IPS-20b (cell line): ENCODE data around the gene EPB42.

Experiments
- H3K27ac ChIP-seq: one replicate; pipeline ENCODE4 v1.5.1; 2013; ENCODE audit warnings: low read length
- H3K27me3 ChIP-seq: 2 replicates; pipeline ENCODE4 v1.6.1; 2013; ENCODE audit warnings: mild to moderate bottlenecking, low read length, inconsistent platforms; ENCODE audit not compliant: insufficient read depth
- H3K36me3 ChIP-seq: 2 replicates; pipeline ENCODE4 v1.6.1; 2013; ENCODE audit warnings: low read depth, mild to moderate bottlenecking, inconsistent platforms, low read length, moderate library complexity; ENCODE audit not compliant: insufficient read depth
- H3K4me1 ChIP-seq: 2 replicates; pipeline ENCODE4 v1.6.1; 2013; ENCODE audit warnings: mild to moderate bottlenecking, control low read depth, inconsistent platforms, low read length, moderate library complexity; ENCODE audit not compliant: insufficient read depth
- H3K4me3 ChIP-seq: 2 replicates; pipeline ENCODE4 v1.5.1; 2013; ENCODE audit warnings: mild to moderate bottlenecking, low read length, inconsistent platforms
- H3K9ac ChIP-seq: 2 replicates; pipeline ENCODE4 v1.6.1; 2013; ENCODE audit warnings: low read depth, mild to moderate bottlenecking, inconsistent platforms, low read length, moderate library complexity
- H3K9me3 ChIP-seq: 2 replicates; pipeline ENCODE4 v1.6.1; 2013; ENCODE audit warnings: mild to moderate bottlenecking, low read depth, low read length, inconsistent platforms; ENCODE audit not compliant: insufficient read depth

EPB42 gene

DNA sequence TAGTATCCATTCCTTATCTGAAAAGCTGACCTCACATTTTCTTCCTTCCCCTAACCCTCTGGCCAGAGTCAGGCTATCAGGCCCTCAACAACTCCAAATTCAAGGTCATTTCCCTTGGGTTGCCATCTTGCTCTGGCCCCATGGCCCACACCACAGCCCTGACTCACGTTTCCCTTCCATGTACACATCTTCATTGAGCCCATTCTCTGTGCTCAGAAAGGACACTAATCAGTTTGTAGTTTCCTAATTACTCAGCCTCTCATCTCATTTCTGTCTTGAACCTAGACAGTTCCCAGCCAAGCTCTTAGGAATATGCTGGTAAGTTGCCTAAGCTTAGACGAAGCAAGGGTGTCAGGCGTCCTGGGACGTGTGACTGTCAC, 31.0 kb upstream of the EPB42 start:
- no peak overlapping the region for H3K9ac ChIP-seq
- H3K4me1 ChIP-seq, result no peaks in the 10 kb centered on the region
- no peak overlapping the region for H3K27ac ChIP-seq
- no peaks in the 10 kb centered on the region for H3K36me3 ChIP-seq
- H3K9me3 ChIP-seq, result no peaks in the 10 kb centered on the region
- H3K27me3 ChIP-seq, result no peaks in the 10 kb centered on the region; the same call in 1 of the 2 replicates
- H3K4me3 ChIP-seq, result no peak overlapping the region

DNA sequence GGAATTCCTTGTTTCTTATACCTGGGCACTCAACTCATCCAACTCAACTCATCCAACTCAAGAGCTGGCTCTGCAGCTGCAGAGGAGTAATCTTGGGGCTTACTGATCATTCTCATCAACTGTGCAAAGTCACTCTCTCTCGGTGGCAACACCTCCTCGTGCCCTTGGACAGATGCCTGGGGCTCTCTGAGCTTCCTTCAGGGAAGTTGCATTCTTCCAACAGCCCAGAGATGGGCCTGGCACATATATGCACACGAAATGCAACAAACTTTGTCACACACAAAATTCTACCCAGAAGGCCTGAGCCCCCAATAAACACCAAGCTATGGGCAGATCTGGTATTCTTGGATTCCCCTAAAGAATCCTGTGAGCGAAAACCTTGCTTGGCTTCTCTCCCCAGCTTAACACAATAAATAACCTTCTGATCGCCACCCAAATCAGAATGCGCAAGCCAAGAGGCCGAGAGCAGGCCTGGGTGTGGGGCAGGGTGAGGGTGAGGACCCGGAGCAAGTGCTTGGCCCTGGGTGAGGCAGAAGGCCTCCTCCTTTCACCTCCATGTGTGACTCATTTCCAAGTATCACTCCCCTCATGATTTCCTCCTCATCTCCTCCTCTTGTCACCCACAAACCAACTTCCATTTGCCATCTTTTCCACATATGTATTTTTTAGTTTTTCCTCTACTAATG, 30.5 kb upstream of the EPB42 start:
- no peaks in the 10 kb centered on the region for H3K9me3 ChIP-seq
- H3K9ac ChIP-seq, result no peak overlapping the region
- no peak overlapping the region for H3K4me3 ChIP-seq
- no peaks in the 10 kb centered on the region; the same call in 1 of the 2 replicates for H3K27me3 ChIP-seq
- H3K4me1 ChIP-seq, result no peaks in the 10 kb centered on the region
- H3K27ac ChIP-seq, result no peak overlapping the region
- no peaks in the 10 kb centered on the region for H3K36me3 ChIP-seq

GRCh38 chr15:43250785-43251184, 30.0 kb upstream of the EPB42 start:
- Histone ChIP-seq H3K27ac (no peak overlapping the region), H3K36me3 (no peaks in the 10 kb centered on the region), H3K4me3 (no peak overlapping the region), H3K9me3 (no peaks in the 10 kb centered on the region), H3K27me3 (no peaks in the 10 kb centered on the region; the same call in 1 of the 2 replicates), H3K9ac (no peak overlapping the region), H3K4me1 (no peaks in the 10 kb centered on the region)

GRCh38 chr15:43249699-43250203, 28.9 kb upstream of the EPB42 start:
- Histone ChIP-seq H3K27ac (no peak overlapping the region), H3K4me3 (no peak overlapping the region), H3K36me3 (no peaks in the 10 kb centered on the region), H3K27me3 (no peaks in the 10 kb centered on the region; the same call in 1 of the 2 replicates), H3K9me3 (no peaks in the 10 kb centered on the region), H3K9ac (no peak overlapping the region), H3K4me1 (no peaks in the 10 kb centered on the region)

DNA sequence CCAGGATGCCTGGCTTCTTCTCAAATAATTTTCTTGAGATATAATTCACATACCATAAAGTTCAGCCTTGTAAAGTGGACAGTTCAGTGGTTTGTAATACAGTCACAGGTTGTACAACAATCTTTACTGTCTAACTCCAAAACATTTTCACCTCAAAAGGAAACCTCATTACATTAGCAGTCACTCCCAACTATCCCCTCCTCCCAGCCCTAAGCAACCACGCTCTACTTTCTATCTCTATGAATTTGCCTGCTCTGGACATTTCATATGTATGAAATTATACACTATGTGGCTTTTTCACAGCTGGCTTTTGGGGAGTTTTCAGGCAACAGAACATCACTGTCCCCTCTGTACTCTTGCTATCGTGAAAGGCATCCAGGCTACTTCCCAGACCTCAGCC, 28.4 kb upstream of the EPB42 start:
- Histone ChIP-seq H3K36me3 (no peaks in the 10 kb centered on the region), H3K27ac (no peak overlapping the region), H3K9ac (no peak overlapping the region), H3K27me3 (no peaks in the 10 kb centered on the region; the same call in 1 of the 2 replicates), H3K9me3 (no peaks in the 10 kb centered on the region), H3K4me3 (no peak overlapping the region), H3K4me1 (no peaks in the 10 kb centered on the region)

DNA sequence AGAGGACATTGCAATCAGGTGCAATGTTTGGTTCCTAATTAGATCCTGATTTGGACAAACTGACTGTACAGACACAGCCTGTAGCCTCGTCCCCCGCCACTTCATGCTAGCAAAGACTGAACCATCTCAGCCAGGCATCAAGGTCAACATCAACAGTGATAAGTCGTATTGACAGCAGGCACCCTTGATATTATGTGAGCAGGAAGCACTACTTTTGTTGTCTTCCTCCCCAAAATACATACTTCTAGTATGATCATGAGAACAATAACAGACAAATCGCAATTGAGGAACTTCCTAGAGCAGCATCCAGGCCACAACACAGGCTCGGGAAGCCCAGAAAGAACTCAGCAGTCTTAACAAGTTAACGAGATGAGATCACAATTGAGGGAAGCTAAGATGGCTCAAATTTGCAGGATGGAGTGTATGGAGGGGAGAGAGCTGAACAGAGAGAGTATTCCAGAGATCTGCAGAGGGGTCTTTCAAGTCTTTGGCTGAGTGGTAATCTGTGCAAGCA, 25.5 kb upstream of the EPB42 start:
- Histone ChIP-seq H3K27ac (no peak overlapping the region), H3K9me3 (no peaks in the 10 kb centered on the region), H3K4me1 (no peaks in the 10 kb centered on the region), H3K4me3 (no peak overlapping the region), H3K27me3 (no peaks in the 10 kb centered on the region), H3K9ac (no peak overlapping the region), H3K36me3 (no peaks in the 10 kb centered on the region)

DNA sequence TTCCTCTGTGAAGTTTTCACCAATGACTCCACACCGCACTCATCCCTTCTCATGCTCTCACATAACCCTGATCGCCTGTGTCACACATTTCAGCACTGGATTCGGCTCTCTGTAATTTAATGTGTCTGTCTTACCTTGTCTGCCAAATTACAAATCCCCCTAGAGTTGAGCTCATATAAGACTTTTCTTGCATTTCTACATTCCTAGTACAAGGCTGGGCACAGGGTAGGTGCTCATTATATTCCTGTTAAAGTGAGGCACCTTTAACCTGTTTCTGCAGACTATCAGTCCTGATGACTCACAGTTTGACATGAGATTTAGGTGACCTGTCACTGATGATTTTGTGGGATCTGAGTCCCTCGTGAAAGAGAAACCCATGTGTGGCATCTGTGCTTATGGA, 23.3 kb upstream of the EPB42 start:
- Histone ChIP-seq H3K36me3 (no peaks in the 10 kb centered on the region), H3K9me3 (no peaks in the 10 kb centered on the region), H3K4me1 (no peaks in the 10 kb centered on the region), H3K27ac (no peak overlapping the region), H3K9ac (no peak overlapping the region), H3K27me3 (no peaks in the 10 kb centered on the region), H3K4me3 (no peak overlapping the region)

DNA sequence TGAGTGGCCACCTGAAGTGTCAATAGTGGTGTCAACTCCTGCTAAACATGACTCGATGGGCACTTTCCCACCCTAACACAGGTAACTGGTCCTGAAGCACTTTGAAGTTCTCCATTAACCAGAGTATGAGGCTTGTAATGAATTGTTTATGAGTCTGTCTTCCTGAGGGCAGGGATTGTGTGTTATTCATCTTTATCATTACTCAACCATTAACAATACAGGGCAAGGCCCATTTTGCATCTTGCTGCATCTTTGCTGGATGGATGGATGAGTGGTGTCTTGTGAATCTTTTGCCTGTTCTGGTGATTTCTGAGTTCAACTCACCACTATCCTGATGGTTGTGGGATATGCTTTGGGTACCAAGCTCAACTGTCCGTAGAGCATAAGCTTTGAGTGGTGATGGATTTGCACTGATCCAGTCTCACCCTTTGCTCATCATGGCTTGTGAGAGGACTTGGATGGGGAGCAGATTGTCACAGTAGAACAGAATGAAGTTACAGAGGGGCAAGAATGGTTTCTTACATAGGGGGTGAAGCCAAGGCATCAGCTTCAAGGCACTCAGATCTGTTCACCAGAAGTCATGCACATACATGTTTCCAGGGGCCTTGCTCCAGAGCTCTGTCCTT, 22.3 kb upstream of the EPB42 start:
- H3K27ac ChIP-seq, result no peak overlapping the region
- H3K36me3 ChIP-seq, result no peaks in the 10 kb centered on the region
- no peak overlapping the region for H3K9ac ChIP-seq
- H3K9me3 ChIP-seq, result no peaks in the 10 kb centered on the region
- no peaks in the 10 kb centered on the region; the same call in 1 of the 2 replicates for H3K27me3 ChIP-seq
- H3K4me3 ChIP-seq, result no peak overlapping the region
- H3K4me1 ChIP-seq, result no peaks in the 10 kb centered on the region

- Histone ChIP-seq H3K27me3 (no peaks in the 10 kb centered on the region; the same call in 1 of the 2 replicates), H3K9ac (no peak overlapping the region), H3K4me3 (no peak overlapping the region), H3K9me3 (no peaks in the 10 kb centered on the region), H3K4me1 (no peaks in the 10 kb centered on the region), H3K36me3 (no peaks in the 10 kb centered on the region), H3K27ac (no peak overlapping the region)
Measured at GRCh38 chr15:43242616-43243015, 21.8 kb upstream of the EPB42 start.

- no peak overlapping the region for H3K4me3 ChIP-seq
- no peaks in the 10 kb centered on the region for H3K4me1 ChIP-seq
- no peaks in the 10 kb centered on the region for H3K9me3 ChIP-seq
- H3K27ac ChIP-seq, result no peak overlapping the region
- no peak overlapping the region for H3K9ac ChIP-seq
- H3K27me3 ChIP-seq, result no peaks in the 10 kb centered on the region; the same call in 1 of the 2 replicates
- no peaks in the 10 kb centered on the region for H3K36me3 ChIP-seq
Measured at GRCh38 chr15:43241100-43241499, 20.3 kb upstream of the EPB42 start.

- Histone ChIP-seq H3K27ac (no peak overlapping the region), H3K9me3 (no peaks in the 10 kb centered on the region), H3K36me3 (no peaks in the 10 kb centered on the region), H3K4me3 (no peak overlapping the region), H3K9ac (no peak overlapping the region), H3K4me1 (no peaks in the 10 kb centered on the region), H3K27me3 (no peaks in the 10 kb centered on the region; the same call in 1 of the 2 replicates)
Measured at GRCh38 chr15:43239732-43240491, 19.1 kb upstream of the EPB42 start.
